ES-I3 (cell line): Measurements from ENCODE around the gene TMC7.
"Not testable (repeated sequence)": the region's sequence is repeated elsewhere in the genome, so short reads cannot be mapped to it uniquely, and the experiment has no call there.

Experiments used
- H3K36me3 ChIP-seq: 2 replicates; pipeline ENCODE4 v1.6.1; 2013; ENCODE audit warnings: mild to moderate bottlenecking, low read length, control low read depth, moderate library complexity; ENCODE audit not compliant: insufficient read depth
- H3K4me1 ChIP-seq: 2 replicates; pipeline ENCODE4 v1.6.1; 2013; ENCODE audit warnings: mild to moderate bottlenecking, control low read depth, low read length; ENCODE audit not compliant: insufficient read depth
- H3K9ac ChIP-seq: 2 replicates; pipeline ENCODE4 v1.6.1; 2013; ENCODE audit warnings: low read depth, mild to moderate bottlenecking, low read length, moderate library complexity
- H3K9me3 ChIP-seq: 2 replicates; pipeline ENCODE4 v1.6.1; 2013; ENCODE audit warnings: mild to moderate bottlenecking, low read length, moderate library complexity; ENCODE audit not compliant: control insufficient read depth, insufficient read depth

Gene TMC7

GRCh38 chr16:18958621-18959029, 25.1 kb upstream of the TMC7 start:
- Histone ChIP-seq H3K4me1 (peaks cover 8% of the 10 kb centered on the region), H3K9ac (no peak overlapping the region), H3K9me3 (no peaks in the 10 kb centered on the region), H3K36me3 (no peaks in the 10 kb centered on the region)

GRCh38 chr16:18959031-18959505, 24.7 kb upstream of the TMC7 start:
- H3K9me3 ChIP-seq = no peaks in the 10 kb centered on the region
- H3K9ac ChIP-seq = no peak overlapping the region
- peaks cover 8% of the 10 kb centered on the region for H3K4me1 ChIP-seq
- no peaks in the 10 kb centered on the region for H3K36me3 ChIP-seq

- Histone ChIP-seq H3K9ac (no peak overlapping the region), H3K9me3 (no peaks in the 10 kb centered on the region)
Observed at GRCh38 chr16:18965555-18965954, 18.2 kb upstream of the TMC7 start.

GRCh38 chr16:18966791-18967190, 16.9 kb upstream of the TMC7 start:
- H3K36me3 ChIP-seq = no peaks in the 10 kb centered on the region
- H3K4me1 ChIP-seq = no peaks in the 10 kb centered on the region
- H3K9me3 ChIP-seq = no peaks in the 10 kb centered on the region
- no peak overlapping the region for H3K9ac ChIP-seq

More at GRCh38 chr16:18965555-18965954, 18.2 kb upstream of the TMC7 start:
- H3K36me3 ChIP-seq = no peaks in the 10 kb centered on the region
- no peaks in the 10 kb centered on the region for H3K4me1 ChIP-seq

- Histone ChIP-seq H3K4me1 (no peaks in the 10 kb centered on the region), H3K9me3 (no peaks in the 10 kb centered on the region), H3K36me3 (no peaks in the 10 kb centered on the region), H3K9ac (no peak overlapping the region; the same call in 1 of the 2 replicates)
Observed at GRCh38 chr16:18969050-18969854, 14.5 kb upstream of the TMC7 start.

- Histone ChIP-seq H3K9ac (no peak overlapping the region), H3K36me3 (no peaks in the 10 kb centered on the region), H3K9me3 (no peaks in the 10 kb centered on the region), H3K4me1 (no peaks in the 10 kb centered on the region)
Observed at GRCh38 chr16:18969855-18970240, 13.9 kb upstream of the TMC7 start.

- H3K9ac ChIP-seq = no peak overlapping the region
- H3K4me1 ChIP-seq = no peaks in the 10 kb centered on the region
- H3K36me3 ChIP-seq = no peaks in the 10 kb centered on the region
- H3K9me3 ChIP-seq = no peaks in the 10 kb centered on the region
Observed at GRCh38 chr16:18975109-18975508, 8.6 kb upstream of the TMC7 start.

GRCh38 chr16:18979936-18980335, 3.8 kb upstream of the TMC7 start:
- Histone ChIP-seq H3K4me1 (no peaks in the 10 kb centered on the region), H3K36me3 (no peaks in the 10 kb centered on the region), H3K9me3 (no peaks in the 10 kb centered on the region), H3K9ac (no peak overlapping the region)

- Histone ChIP-seq H3K4me1 (no peaks in the 10 kb centered on the region), H3K9me3 (no peaks in the 10 kb centered on the region), H3K9ac (peak overlapping the region; percentile 68), H3K36me3 (no peaks in the 10 kb centered on the region)
Observed at GRCh38 chr16:18984435-18985005, 786 bp downstream of the TMC7 start.

- H3K4me1 ChIP-seq = not testable (repeated sequence)
Observed at GRCh38 chr16:18985256-18985655, 1.5 kb downstream of the TMC7 start.

GRCh38 chr16:18991731-18992130, 8.0 kb downstream of the TMC7 start:
- not testable (repeated sequence) for H3K4me1 ChIP-seq, H3K9ac ChIP-seq, H3K36me3 ChIP-seq, H3K9me3 ChIP-seq

More at GRCh38 chr16:18985256-18985655, 1.5 kb downstream of the TMC7 start:
- not testable (repeated sequence) for H3K36me3 ChIP-seq, H3K9ac ChIP-seq, H3K9me3 ChIP-seq

GRCh38 chr16:18993531-18993930, 9.8 kb downstream of the TMC7 start:
- H3K36me3 ChIP-seq, H3K9ac ChIP-seq, H3K4me1 ChIP-seq, H3K9me3 ChIP-seq: not testable (repeated sequence)

- not testable (repeated sequence) for H3K4me1 ChIP-seq, H3K36me3 ChIP-seq, H3K9me3 ChIP-seq, H3K9ac ChIP-seq
Observed at GRCh38 chr16:18994181-18994580, 10.4 kb downstream of the TMC7 start.

- not testable (repeated sequence) for H3K9me3 ChIP-seq, H3K4me1 ChIP-seq
Observed at GRCh38 chr16:18995406-18995805, 11.7 kb downstream of the TMC7 start.

GRCh38 chr16:18996536-18996935, 12.8 kb downstream of the TMC7 start:
- not testable (repeated sequence) for H3K9ac ChIP-seq, H3K4me1 ChIP-seq, H3K36me3 ChIP-seq, H3K9me3 ChIP-seq

More at GRCh38 chr16:18995406-18995805, 11.7 kb downstream of the TMC7 start:
- H3K9ac ChIP-seq, H3K36me3 ChIP-seq: not testable (repeated sequence)
